PFSK-1 (cell line): ENCODE data around the gene EXOC6B.

ENCODE experiments used
- FOXP2 ChIP-seq: optimal IDR thresholded peaks from 2 replicates; pipeline ENCODE3; 2011; ENCODE audit warnings: borderline replicate concordance, control low read depth, inconsistent platforms; ENCODE audit not compliant: insufficient read depth; ENCODE audit errors: extremely low read length, extremely low read depth
- POLR2AphosphoS5 ChIP-seq: IDR thresholded peaks from 2 replicates; pipeline ENCODE4 v1.6.1; 2012; ENCODE audit warnings: low read depth, mild to moderate bottlenecking, control low read depth, low read length, moderate library complexity
- SIN3A ChIP-seq: IDR thresholded peaks from 2 replicates; pipeline ENCODE4 v1.6.1; 2012; ENCODE audit warnings: mild to moderate bottlenecking, low read length, moderate library complexity, borderline replicate concordance; ENCODE audit not compliant: insufficient read depth
- TAF1 ChIP-seq: IDR thresholded peaks from 2 replicates; pipeline ENCODE4 v1.6.1; 2012; ENCODE audit warnings: low read length, control low read depth, borderline replicate concordance; ENCODE audit not compliant: insufficient read depth
- TF ChIP-seq, protein P1 (sequence below), 2 experiments: IDR thresholded peaks; 2 replicates each; pipeline versions ENCODE4 v1.6.1 to v1.8.0; 2011 to 2012; ENCODE audit warnings: low read depth in 2 of 2, low read length in 2 of 2, control low read depth in 1 of 2, inconsistent platforms in 1 of 2, mild to moderate bottlenecking in 1 of 2, moderate library complexity in 1 of 2; ENCODE audit not compliant: insufficient read depth in 1 of 2

Gene EXOC6B

DNA sequence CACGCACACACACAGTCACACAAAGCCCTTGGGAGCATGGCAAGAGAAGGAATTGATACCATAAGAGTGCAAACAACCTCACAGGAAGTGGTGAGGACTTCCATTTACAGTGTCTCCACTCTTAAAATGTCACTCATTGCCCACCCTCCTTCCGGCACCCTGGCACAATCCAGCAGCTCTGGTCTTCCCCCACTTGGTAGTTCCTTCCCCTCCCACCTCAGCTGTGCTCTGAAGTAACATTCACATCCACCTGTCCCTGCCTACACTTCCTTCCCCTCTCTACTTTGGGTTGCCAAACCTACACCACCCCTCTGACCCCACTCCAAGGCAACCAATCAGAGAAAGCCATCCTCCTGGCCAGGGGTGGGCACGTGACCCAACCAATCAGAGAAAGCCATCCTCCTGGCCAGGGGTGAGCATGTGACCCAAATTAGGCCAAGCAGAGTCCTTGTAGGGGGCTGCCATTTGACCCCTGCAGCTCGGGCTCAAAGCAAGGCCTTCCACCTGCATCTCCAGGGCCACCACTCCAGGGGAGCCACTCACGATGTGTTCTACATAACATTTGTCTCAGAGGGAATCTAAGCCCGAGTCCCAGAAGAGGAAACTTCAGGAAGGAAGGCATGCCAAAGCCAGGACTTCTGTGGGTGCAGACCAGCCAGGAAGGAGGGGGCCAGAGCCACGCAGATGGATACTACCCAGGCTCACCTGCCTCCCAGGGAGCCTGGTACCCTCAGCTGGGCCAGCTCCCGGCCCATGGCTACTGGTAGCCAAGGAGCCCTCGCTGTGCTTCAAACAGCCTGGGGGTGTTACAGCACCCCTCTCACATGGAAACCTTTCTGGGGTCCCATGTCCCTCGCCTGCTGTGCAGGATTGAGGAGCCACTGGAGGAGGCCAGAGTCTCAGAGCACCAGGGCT, 699.4 kb downstream of the EXOC6B start:
- TF ChIP-seq SIN3A (no peak), POLR2AphosphoS5 (no peak), FOXP2 (no peak), TAF1 (no peak)
- TF ChIP-seq, protein P1, sequence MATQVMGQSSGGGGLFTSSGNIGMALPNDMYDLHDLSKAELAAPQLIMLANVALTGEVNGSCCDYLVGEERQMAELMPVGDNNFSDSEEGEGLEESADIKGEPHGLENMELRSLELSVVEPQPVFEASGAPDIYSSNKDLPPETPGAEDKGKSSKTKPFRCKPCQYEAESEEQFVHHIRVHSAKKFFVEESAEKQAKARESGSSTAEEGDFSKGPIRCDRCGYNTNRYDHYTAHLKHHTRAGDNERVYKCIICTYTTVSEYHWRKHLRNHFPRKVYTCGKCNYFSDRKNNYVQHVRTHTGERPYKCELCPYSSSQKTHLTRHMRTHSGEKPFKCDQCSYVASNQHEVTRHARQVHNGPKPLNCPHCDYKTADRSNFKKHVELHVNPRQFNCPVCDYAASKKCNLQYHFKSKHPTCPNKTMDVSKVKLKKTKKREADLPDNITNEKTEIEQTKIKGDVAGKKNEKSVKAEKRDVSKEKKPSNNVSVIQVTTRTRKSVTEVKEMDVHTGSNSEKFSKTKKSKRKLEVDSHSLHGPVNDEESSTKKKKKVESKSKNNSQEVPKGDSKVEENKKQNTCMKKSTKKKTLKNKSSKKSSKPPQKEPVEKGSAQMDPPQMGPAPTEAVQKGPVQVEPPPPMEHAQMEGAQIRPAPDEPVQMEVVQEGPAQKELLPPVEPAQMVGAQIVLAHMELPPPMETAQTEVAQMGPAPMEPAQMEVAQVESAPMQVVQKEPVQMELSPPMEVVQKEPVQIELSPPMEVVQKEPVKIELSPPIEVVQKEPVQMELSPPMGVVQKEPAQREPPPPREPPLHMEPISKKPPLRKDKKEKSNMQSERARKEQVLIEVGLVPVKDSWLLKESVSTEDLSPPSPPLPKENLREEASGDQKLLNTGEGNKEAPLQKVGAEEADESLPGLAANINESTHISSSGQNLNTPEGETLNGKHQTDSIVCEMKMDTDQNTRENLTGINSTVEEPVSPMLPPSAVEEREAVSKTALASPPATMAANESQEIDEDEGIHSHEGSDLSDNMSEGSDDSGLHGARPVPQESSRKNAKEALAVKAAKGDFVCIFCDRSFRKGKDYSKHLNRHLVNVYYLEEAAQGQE (IDR thresholded peaks at IDR 0.05; ENCODE audit: insufficient read depth in 1 of 2, low read depth in 2 of 2, low read length in 2 of 2), result no peak
